Measurements from ENCODE around the gene MVD. TPM values are rescaled to one million over a fixed set of nuclear protein-coding genes. Genes with fewer than 3 reads are reported as not detected.

The MVD gene
- total and polyA plus RNA-seq, 4 donors = 21.7 to 99.2 (median 74.7) TPM

GRCh38 chr16:88630433-88630832, 32.5 kb downstream of the MVD start:
- no peak overlapping the region for H3K9ac ChIP-seq (ENCODE audit: low read depth in 1 of 2, low read length in 2 of 2)
- H3K36me3 ChIP-seq (ENCODE audit: control insufficient read depth in 4 of 4, insufficient read depth in 3 of 4, low read depth in 1 of 4, low read length in 3 of 4) = peaks cover 10 to 51% (median 14%) of the 10 kb centered on the region in 4 donors
- 97% methylated on average over 12 of the region's 12 CpGs for WGBS

DNA sequence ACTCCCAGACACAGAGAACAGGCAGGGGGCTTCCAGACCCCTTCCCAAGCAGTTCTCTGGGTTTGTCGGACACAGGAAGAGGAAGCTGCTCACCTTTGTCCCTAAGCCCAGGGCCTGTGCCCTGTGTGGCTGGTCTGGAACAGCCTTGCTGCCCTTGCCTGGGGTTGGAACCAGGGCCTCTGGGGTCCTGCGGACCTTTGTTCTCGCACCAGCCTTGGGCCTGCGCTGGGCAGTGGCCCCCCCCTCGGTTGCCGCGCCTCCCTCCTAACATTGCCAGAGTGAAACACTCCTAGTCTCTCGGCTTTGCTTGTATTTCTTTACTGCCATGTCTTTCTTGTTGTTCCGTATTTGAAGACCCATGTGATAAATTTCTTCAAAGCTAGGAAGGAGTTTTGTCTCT, 33.1 kb downstream of the MVD start:
- no peak overlapping the region for H3K27ac ChIP-seq (ENCODE audit: low read depth in 1 of 2, low read length in 2 of 2)
- no peaks in the 10 kb centered on the region for H3K9me3 ChIP-seq (ENCODE audit: control insufficient read depth in 4 of 4, low read length in 3 of 4)
- H3K4me1 ChIP-seq (ENCODE audit: control insufficient read depth in 4 of 4, insufficient read depth in 4 of 4, low read length in 3 of 4) = peaks cover 0 to 14% (median 4%) of the 10 kb centered on the region in 4 donors
- no peaks in the 10 kb centered on the region for H3K27me3 ChIP-seq (ENCODE audit: control insufficient read depth in 4 of 4, insufficient read depth in 4 of 4, low read length in 3 of 4)
- H3K9ac ChIP-seq (ENCODE audit: low read depth in 1 of 2, low read length in 2 of 2) = no peak overlapping the region
- no peak for DNase-seq (ENCODE audit: low spot score)
- peaks cover 10 to 57% (median 14%) of the 10 kb centered on the region in 4 donors for H3K36me3 ChIP-seq (ENCODE audit: control insufficient read depth in 4 of 4, insufficient read depth in 3 of 4, low read depth in 1 of 4, low read length in 3 of 4)
- 88% methylated on average over 9 of the region's 9 CpGs for WGBS
- H3K4me3 ChIP-seq (ENCODE audit: low read depth in 1 of 3, low read length in 3 of 3) = no peak overlapping the region
- TF ChIP-seq, protein P1, sequence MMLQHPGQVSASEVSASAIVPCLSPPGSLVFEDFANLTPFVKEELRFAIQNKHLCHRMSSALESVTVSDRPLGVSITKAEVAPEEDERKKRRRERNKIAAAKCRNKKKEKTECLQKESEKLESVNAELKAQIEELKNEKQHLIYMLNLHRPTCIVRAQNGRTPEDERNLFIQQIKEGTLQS (IDR thresholded peaks at IDR 0.05) = no peak
- TF ChIP-seq FOXA2 (IDR thresholded peaks at IDR 0.05) (no peak), JUND (IDR thresholded peaks at IDR 0.05) (no peak), TAF1 (conservative IDR thresholded peaks at IDR 0.05) (no peak), HNF4G (IDR thresholded peaks at IDR 0.05) (no peak), GABPA (IDR thresholded peaks at IDR 0.05 in 1 of 2, conservative IDR thresholded peaks at IDR 0.05 in 1 of 2) (no peak), RAD21 (IDR thresholded peaks at IDR 0.05) (no peak), HNF4A (conservative IDR thresholded peaks at IDR 0.05) (no peak), CTCF (IDR thresholded peaks at IDR 0.05; ENCODE audit: low read depth, low read length, missing input control) (no peak), SP1 (IDR thresholded peaks at IDR 0.05) (no peak), YY1 (IDR thresholded peaks at IDR 0.05) (no peak), RXRA (IDR thresholded peaks at IDR 0.05) (no peak)
- TF ChIP-seq, protein P2, sequence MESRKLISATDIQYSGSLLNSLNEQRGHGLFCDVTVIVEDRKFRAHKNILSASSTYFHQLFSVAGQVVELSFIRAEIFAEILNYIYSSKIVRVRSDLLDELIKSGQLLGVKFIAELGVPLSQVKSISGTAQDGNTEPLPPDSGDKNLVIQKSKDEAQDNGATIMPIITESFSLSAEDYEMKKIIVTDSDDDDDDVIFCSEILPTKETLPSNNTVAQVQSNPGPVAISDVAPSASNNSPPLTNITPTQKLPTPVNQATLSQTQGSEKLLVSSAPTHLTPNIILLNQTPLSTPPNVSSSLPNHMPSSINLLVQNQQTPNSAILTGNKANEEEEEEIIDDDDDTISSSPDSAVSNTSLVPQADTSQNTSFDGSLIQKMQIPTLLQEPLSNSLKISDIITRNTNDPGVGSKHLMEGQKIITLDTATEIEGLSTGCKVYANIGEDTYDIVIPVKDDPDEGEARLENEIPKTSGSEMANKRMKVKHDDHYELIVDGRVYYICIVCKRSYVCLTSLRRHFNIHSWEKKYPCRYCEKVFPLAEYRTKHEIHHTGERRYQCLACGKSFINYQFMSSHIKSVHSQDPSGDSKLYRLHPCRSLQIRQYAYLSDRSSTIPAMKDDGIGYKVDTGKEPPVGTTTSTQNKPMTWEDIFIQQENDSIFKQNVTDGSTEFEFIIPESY (IDR thresholded peaks at IDR 0.05) = no peak

More at GRCh38 chr16:88630433-88630832, 32.5 kb downstream of the MVD start:
- H3K4me1 ChIP-seq (ENCODE audit: control insufficient read depth in 4 of 4, insufficient read depth in 4 of 4, low read length in 3 of 4) = peaks cover 0 to 14% (median 4%) of the 10 kb centered on the region in 4 donors
- no peak overlapping the region for H3K4me3 ChIP-seq (ENCODE audit: low read depth in 1 of 3, low read length in 3 of 3)
- H3K27me3 ChIP-seq (ENCODE audit: control insufficient read depth in 4 of 4, insufficient read depth in 4 of 4, low read length in 3 of 4) = no peaks in the 10 kb centered on the region
- H3K27ac ChIP-seq (ENCODE audit: low read depth in 1 of 2, low read length in 2 of 2) = no peak overlapping the region
- TF ChIP-seq YY1 (IDR thresholded peaks at IDR 0.05) = no peak
- no peak for TF ChIP-seq RAD21 (IDR thresholded peaks at IDR 0.05)
- no peak for TF ChIP-seq CTCF (IDR thresholded peaks at IDR 0.05; ENCODE audit: low read depth, low read length, missing input control)
- TF ChIP-seq, protein P2 (IDR thresholded peaks at IDR 0.05) = no peak
- TF ChIP-seq TAF1 (conservative IDR thresholded peaks at IDR 0.05) = no peak
- no peak for TF ChIP-seq HNF4G (IDR thresholded peaks at IDR 0.05)
- TF ChIP-seq, protein P3, sequence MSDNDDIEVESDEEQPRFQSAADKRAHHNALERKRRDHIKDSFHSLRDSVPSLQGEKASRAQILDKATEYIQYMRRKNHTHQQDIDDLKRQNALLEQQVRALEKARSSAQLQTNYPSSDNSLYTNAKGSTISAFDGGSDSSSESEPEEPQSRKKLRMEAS (IDR thresholded peaks at IDR 0.05) = no peak
- DNase-seq (ENCODE audit: low spot score) = no peak
- H3K9me3 ChIP-seq (ENCODE audit: control insufficient read depth in 4 of 4, low read length in 3 of 4) = no peaks in the 10 kb centered on the region

All from liver (tissue), 9 donors.